K562 (cell line): ENCODE results near the gene CPNE9. TPM values are rescaled to one million over a fixed set of nuclear protein-coding genes. Genes with fewer than 3 reads are reported as not detected.

ENCODE experiments used
- ARID2 ChIP-seq: fragments of 450-650 bp; IDR thresholded peaks from 2 replicates; pipeline ENCODE4 v1.6.1; 2017; ENCODE audit warnings: antibody characterized with exemption, mild to moderate bottlenecking
- GTF2B ChIP-seq: IDR thresholded peaks from 2 replicates; pipeline ENCODE4 v1.6.1; 2011; ENCODE audit not compliant: insufficient read length; ENCODE audit errors: extremely low read depth
- KAT8 ChIP-seq: fragments of 450-650 bp; IDR thresholded peaks from 2 replicates; pipeline ENCODE4 v1.6.1; 2016; ENCODE audit warnings: low read depth, mild to moderate bottlenecking
- NR2C2 ChIP-seq, 2 experiments: fragments of 200-800 bp in 1 of 2; sonication (Bioruptor generic) in 1 of 2; sonication (generic) in 1 of 2; formaldehyde crosslinking in 1 of 2; IDR thresholded peaks; 2 replicates each; pipeline versions ENCODE4 v1.6.1 to v1.8.0; 2016 to 2022; ENCODE audit warnings: mild to moderate bottlenecking in 1 of 2, missing compliant biosample characterization in 1 of 2, missing genetic modification characterization in 1 of 2, missing genetic modification reagents in 1 of 2
- PRPF4 ChIP-seq: fragments of 200-400 bp; formaldehyde crosslinking; IDR thresholded peaks from one replicate; pipeline ENCODE4 v1.6.1; 2017; ENCODE audit warnings: low read length, low read depth, mild to moderate bottlenecking; ENCODE audit not compliant: insufficient read depth, poor library complexity, severe bottlenecking
- RBM39 ChIP-seq: fragments of 200-400 bp; formaldehyde crosslinking; optimal IDR thresholded peaks from 2 replicates; pipeline ENCODE3; 2018; ENCODE audit warnings: low read depth, low read length
- SLC30A9 ChIP-seq: fragments of 250-450 bp; sonication (Bioruptor Pico); IDR thresholded peaks from 2 replicates; pipeline ENCODE4 v1.8.0; 2022; ENCODE audit warnings: mild to moderate bottlenecking, moderate library complexity
- ZBED1 ChIP-seq: IDR thresholded peaks from 2 replicates; pipeline ENCODE4 v1.6.1; 2014
- ZBTB40 ChIP-seq, 2 experiments: fragments of 450-650 bp in 1 of 2; sonication (generic) in 1 of 2; formaldehyde crosslinking in 1 of 2; IDR thresholded peaks; 2 replicates each; pipeline versions ENCODE4 v1.7.1 to v1.9.0; 2016 to 2022; ENCODE audit warnings: inconsistent platforms in 1 of 2, mild to moderate bottlenecking in 1 of 2, missing genetic modification reagents in 1 of 2
- ZKSCAN1 ChIP-seq: fragments of 150-350 bp; IDR thresholded peaks from 2 replicates; pipeline ENCODE4 v1.6.1; 2016; ENCODE audit warnings: low read depth, low read length
- ZNF146 ChIP-seq: IDR thresholded peaks from one replicate; pipeline ENCODE4 v1.6.1; 2018; ENCODE audit warnings: missing compliant biosample characterization; ENCODE audit not compliant: unreplicated experiment
- ZNF263 ChIP-seq: sonication (generic); formaldehyde crosslinking; IDR thresholded peaks from 2 replicates; pipeline ENCODE4 v1.8.0; 2022; ENCODE audit warnings: mild to moderate bottlenecking, missing genetic modification reagents, borderline replicate concordance
- polyA plus RNA-seq, 8 experiments: library from polyadenylated mRNA; depleted of rRNA in 4 of 8; stranded (reverse) in 5 of 8; unstranded in 3 of 8; fragments of >200 nt; fragmentation: Nextera tagmentation in 2 of 8; fragmentation: Illumina TruSeq in 1 of 8; extraction: Ambion mirVana in 2 of 8; extraction: Trizol in 1 of 8; gene quantifications; 2 replicates each; pipeline versions ENCODE4 v1.2.1 to v1.2.3, GENCODE V29; 2011 to 2014; ENCODE audit warnings: inconsistent platforms in 1 of 8, missing spikeins in 1 of 8
- total RNA-seq, 7 experiments: library from RNA; depleted of rRNA in 6 of 7; stranded (reverse); fragments of >200 nt in 6 of 7; fragmentation: Illumina TruSeq in 2 of 7; extraction: Trizol in 2 of 7; gene quantifications; 2 replicates each; pipeline versions ENCODE4 v1.2.1 to v1.2.3, GENCODE V29; 2011 to 2021; ENCODE audit warnings: low replicate concordance in 1 of 7
- TF ChIP-seq, protein P1 (sequence below): fragments of 250-450 bp; sonication (Bioruptor Pico); IDR thresholded peaks from 2 replicates; pipeline ENCODE4 v1.9.0; 2021; ENCODE audit warnings: mild to moderate bottlenecking
- TF ChIP-seq, protein P2 (sequence below): fragments of 450-650 bp; formaldehyde crosslinking; IDR thresholded peaks from 2 replicates; pipeline ENCODE4 v1.4.0; 2022; ENCODE audit warnings: missing genetic modification characterization

CPNE9 gene
- total and polyA plus RNA-seq, 9 of the 15 experiments (the other 6 are each of a cell fraction or from before 2014, with no cell fraction given), result 0.22 to 0.56 (median 0.29) TPM; not detected in 3

- TF ChIP-seq, protein P1, sequence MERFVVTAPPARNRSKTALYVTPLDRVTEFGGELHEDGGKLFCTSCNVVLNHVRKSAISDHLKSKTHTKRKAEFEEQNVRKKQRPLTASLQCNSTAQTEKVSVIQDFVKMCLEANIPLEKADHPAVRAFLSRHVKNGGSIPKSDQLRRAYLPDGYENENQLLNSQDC, result no peak
- TF ChIP-seq ZNF146 (CRISPR knock-in tag) (no peak), ZBED1 (no peak), ZKSCAN1 (0 out of 2 replicates have a peak, but pooled peaks have one; percentile 42), GTF2B (no peak), ARID2 (peak; percentile 47; the same call in 1 of the 2 replicates), ZBTB40 (IDR thresholded peaks at IDR 0.05) (0 out of 2 replicates have a peak, but pooled peaks have one; percentile 34), ZBTB40 (CRISPR knock-in tag; IDR thresholded peaks at IDR 0.05) (no peak), KAT8 (no peak), ZNF263 (CRISPR knock-in tag) (peak; percentile 58), NR2C2 (CRISPR knock-in tag; IDR thresholded peaks at IDR 0.05) (peak; percentile 51; the same call in 1 of the 2 replicates), NR2C2 (tag; IDR thresholded peaks at IDR 0.05) (peak; percentile 49), RBM39 (no peak), SLC30A9 (no peak), PRPF4 (no peak)
- TF ChIP-seq, protein P2, sequence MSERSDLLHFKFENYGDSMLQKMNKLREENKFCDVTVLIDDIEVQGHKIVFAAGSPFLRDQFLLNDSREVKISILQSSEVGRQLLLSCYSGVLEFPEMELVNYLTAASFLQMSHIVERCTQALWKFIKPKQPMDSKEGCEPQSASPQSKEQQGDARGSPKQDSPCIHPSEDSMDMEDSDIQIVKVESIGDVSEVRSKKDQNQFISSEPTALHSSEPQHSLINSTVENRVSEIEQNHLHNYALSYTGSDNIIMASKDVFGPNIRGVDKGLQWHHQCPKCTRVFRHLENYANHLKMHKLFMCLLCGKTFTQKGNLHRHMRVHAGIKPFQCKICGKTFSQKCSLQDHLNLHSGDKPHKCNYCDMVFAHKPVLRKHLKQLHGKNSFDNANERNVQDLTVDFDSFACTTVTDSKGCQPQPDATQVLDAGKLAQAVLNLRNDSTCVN, result no peak
Measured at GRCh38 chr3:9715764-9716437, 12.3 kb downstream of the CPNE9 start (continued).
